ENCODE data around the gene ANKRD13B. TPM values are rescaled to one million over a fixed set of nuclear protein-coding genes. Genes with fewer than 3 reads are reported as not detected.

ANKRD13B gene
- polyA plus RNA-seq, 2 of the 4 experiments (the other 2 are of a cell fraction), result 4.5 to 17.8 TPM

DNA sequence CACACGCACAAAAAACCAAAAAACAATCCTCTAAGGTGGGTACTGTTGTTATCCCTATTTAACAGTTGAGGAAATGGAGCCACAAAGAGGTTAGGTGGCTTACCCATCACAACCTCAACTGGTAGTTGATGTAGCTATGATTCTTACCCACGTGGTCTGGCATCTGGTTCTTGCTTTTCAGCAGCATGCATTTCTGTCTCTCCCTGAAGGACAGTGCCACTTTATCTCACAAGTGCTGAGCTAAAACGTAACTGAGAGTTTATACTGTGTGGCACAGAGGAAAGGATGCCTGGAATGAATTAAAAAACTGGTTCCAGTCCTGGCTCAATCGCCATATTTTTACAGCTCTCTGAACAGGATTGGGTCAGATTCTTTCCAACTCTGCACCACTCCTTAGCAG lies 31.7 kb downstream of the ANKRD13B start (continued):
- TF ChIP-seq NR3C1 (IDR thresholded peaks at IDR 0.05), result no peak
- no peak for TF ChIP-seq ZNF302 (CRISPR knock-in tag; IDR thresholded peaks at IDR 0.05)
- no peak for TF ChIP-seq POLR2A (IDR thresholded peaks at IDR 0.05; ENCODE audit: low read length)
- TF ChIP-seq TFCP2L1 (CRISPR knock-in tag; IDR thresholded peaks at IDR 0.05), result no peak

DNA sequence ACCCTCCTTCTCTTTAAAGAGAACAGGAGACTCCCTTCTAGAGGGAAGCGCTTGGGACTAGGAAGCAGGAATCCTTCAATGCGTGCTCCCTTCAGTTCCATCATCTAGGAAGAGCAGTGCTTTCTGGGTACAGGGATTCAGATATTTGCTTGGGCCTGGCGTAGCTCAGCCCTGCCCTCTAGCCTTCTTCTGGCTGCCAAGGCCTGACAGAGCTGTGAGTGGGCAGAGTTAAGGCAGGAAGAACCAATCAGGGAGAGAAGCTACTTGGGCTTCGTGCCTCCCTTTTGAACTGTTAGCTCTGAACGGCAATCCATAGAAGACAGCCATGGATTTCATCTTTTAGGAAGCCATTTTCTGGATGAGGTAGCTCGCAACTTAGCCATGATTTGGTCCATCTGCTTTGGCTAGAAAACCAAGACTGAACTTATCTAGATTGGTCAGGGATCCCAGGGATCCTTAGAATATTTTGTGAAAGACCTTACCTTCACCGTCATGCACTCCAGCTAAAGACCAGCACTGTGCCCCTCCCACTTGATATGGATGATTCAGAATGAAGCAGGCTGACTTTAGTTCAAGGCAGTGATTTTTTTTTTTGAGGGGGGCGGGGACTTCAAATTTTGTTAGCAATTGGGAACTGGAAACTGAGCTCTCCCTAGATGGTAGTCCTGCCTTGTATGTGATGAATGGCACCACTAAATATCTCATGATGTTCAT lies 32.3 kb downstream of the ANKRD13B start:
- DNase-seq (ENCODE audit: low read depth in 1 of 2, low spot score in 1 of 2) (peak in 1 of 2 experiments; percentile 73), ATAC-seq (peak in 1 of 2 experiments; percentile 58; a peak in 3 of 6 replicates), FAIRE-seq (no peak)
- Histone ChIP-seq H3K9me3 (no peaks in the 10 kb centered on the region), H3K4me3 (no peak overlapping the region), H3K4me1 (peaks cover 17% of the 10 kb centered on the region), H3K4me2 (no peak overlapping the region), H3K27ac (no peak overlapping the region)
- ChIA-PET CTCF (interaction anchor here (0.7 to 23.2 kb wide), 15 partner anchors 8 to 468 kb away, joined by 3 to 447 read pairs (median 5); partner anchors contain the start of genes ABHD15 and TP53I13), POLR2A (interaction anchor here (1.0 to 1.1 kb wide), 2 partner anchors 12 to 14 kb away, joined by 3 to 4 read pairs; no protein-coding TSS in a partner anchor)
- 87% methylated on average over 8 of the region's 8 CpGs for WGBS (ENCODE audit: missing lambda C conversion rate)
- no peak for TF ChIP-seq CBX8 (IDR thresholded peaks at IDR 0.05)
- no peak for TF ChIP-seq RCOR1 (IDR thresholded peaks at IDR 0.05; ENCODE audit: low read depth, low read length)
- TF ChIP-seq JUN (IDR thresholded peaks at IDR 0.05), result no peak
- no peak for TF ChIP-seq KDM5A (IDR thresholded peaks at IDR 0.05)
- TF ChIP-seq FOSL2 (IDR thresholded peaks at IDR 0.05), result no peak
- no peak for TF ChIP-seq FOSL2 (CRISPR knock-in tag; IDR thresholded peaks at IDR 0.05)
- TF ChIP-seq HMGXB4 (CRISPR knock-in tag; IDR thresholded peaks at IDR 0.05; ENCODE audit: borderline replicate concordance), result no peak
- TF ChIP-seq NFE2L2 (conservative IDR thresholded peaks at IDR 0.05; ENCODE audit: low read length), result no peak
- TF ChIP-seq PHF8 (IDR thresholded peaks at IDR 0.05; ENCODE audit: borderline replicate concordance, low read depth), result no peak
- TF ChIP-seq EP300 (IDR thresholded peaks at IDR 0.05), result no peak
- no peak for TF ChIP-seq EHF (CRISPR knock-in tag; IDR thresholded peaks at IDR 0.05)
- no peak for TF ChIP-seq CHD2 (IDR thresholded peaks at IDR 0.05; ENCODE audit: low read length, partially characterized antibody)
- no peak for TF ChIP-seq HOXA7 (CRISPR knock-in tag; IDR thresholded peaks at IDR 0.05)
- TF ChIP-seq MAFK (IDR thresholded peaks at IDR 0.05; ENCODE audit: partially characterized antibody), result no peak
- no peak for TF ChIP-seq MAX (IDR thresholded peaks at IDR 0.05)

DNA sequence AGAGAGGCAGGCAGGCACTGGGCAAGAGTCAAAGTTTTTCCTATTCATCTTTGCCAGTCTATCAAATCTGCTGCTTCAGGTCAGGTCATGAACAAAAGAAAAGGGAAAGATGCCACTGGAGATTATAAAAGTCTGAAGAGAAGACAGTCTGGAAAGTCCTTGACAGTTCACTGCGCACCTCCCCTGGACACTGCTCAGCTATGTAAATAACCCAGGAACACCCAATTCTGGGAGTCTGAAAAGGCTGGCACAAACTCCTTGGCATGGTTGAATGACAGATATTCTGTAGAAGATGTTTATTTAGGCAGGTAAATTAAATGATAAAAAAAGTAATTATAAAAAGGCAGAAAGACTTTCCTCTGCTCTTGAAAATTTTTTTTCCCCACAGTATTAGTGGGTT lies 35.0 kb downstream of the ANKRD13B start:
- CTCF ChIA-PET, result interaction anchor here (1.0 to 5.1 kb wide), 5 partner anchors 11 to 436 kb away, joined by 3 to 52 read pairs (median 3); no protein-coding TSS in a partner anchor
- POLR2A ChIA-PET, result no interaction called here
- H3K9me3 ChIP-seq, result no peaks in the 10 kb centered on the region
- no peak overlapping the region for H3K4me2 ChIP-seq
- FAIRE-seq (no peak), ATAC-seq (no peak), DNase-seq (ENCODE audit: low read depth in 1 of 2, low spot score in 1 of 2) (no peak)
- no peak overlapping the region for H3K4me3 ChIP-seq
- WGBS (ENCODE audit: missing lambda C conversion rate), result 97% methylated on average over 1 of the region's 1 CpG
- H3K4me1 ChIP-seq, result no peaks in the 10 kb centered on the region
- H3K27ac ChIP-seq, result no peak overlapping the region
- TF ChIP-seq TP53 (CRISPR knock-in tag; IDR thresholded peaks at IDR 0.05) (no peak), NPAS2 (CRISPR knock-in tag; IDR thresholded peaks at IDR 0.05; ENCODE audit: borderline replicate concordance) (no peak), HMGXB4 (CRISPR knock-in tag; IDR thresholded peaks at IDR 0.05; ENCODE audit: borderline replicate concordance) (no peak), EP300 (IDR thresholded peaks at IDR 0.05) (no peak), HOXA7 (CRISPR knock-in tag; IDR thresholded peaks at IDR 0.05) (no peak), FOSB (CRISPR knock-in tag; IDR thresholded peaks at IDR 0.05) (no peak), ATOH8 (CRISPR knock-in tag; IDR thresholded peaks at IDR 0.05; ENCODE audit: low read depth) (no peak)
- TF ChIP-seq, protein P1, sequence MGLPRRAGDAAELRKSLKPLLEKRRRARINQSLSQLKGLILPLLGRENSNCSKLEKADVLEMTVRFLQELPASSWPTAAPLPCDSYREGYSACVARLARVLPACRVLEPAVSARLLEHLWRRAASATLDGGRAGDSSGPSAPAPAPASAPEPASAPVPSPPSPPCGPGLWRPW (IDR thresholded peaks at IDR 0.05), result no peak
- TF ChIP-seq, protein P2, sequence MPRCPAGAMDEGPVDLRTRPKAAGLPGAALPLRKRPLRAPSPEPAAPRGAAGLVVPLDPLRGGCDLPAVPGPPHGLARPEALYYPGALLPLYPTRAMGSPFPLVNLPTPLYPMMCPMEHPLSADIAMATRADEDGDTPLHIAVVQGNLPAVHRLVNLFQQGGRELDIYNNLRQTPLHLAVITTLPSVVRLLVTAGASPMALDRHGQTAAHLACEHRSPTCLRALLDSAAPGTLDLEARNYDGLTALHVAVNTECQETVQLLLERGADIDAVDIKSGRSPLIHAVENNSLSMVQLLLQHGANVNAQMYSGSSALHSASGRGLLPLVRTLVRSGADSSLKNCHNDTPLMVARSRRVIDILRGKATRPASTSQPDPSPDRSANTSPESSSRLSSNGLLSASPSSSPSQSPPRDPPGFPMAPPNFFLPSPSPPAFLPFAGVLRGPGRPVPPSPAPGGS (IDR thresholded peaks at IDR 0.05), result no peak
